CD14-positive monocyte (primary cell): ENCODE results near the gene RIPOR1. TPM values are rescaled to one million over a fixed set of nuclear protein-coding genes. Genes with fewer than 3 reads are reported as not detected.

Source experiments
- DNase-seq, 3 donors: peaks; one replicate each; pipeline ENCODE4 v3.0.0-alpha.2; 2011 to 2022
- H2AFZ ChIP-seq: 2 replicates; pipeline ENCODE4 v1.6.0; 2012; ENCODE audit warnings: mild to moderate bottlenecking, low read depth, low read length, inconsistent platforms; ENCODE audit not compliant: insufficient read depth, poor library complexity, severe bottlenecking
- H3K27ac ChIP-seq, 2 donors: 1 replicate in 1 of 2; 2 replicates in 1 of 2; pipeline ENCODE4 v1.5.1; 2012 to 2013; ENCODE audit warnings: low read length in 2 of 2, control low read depth in 1 of 2, inconsistent platforms in 1 of 2, low read depth in 1 of 2, mild to moderate bottlenecking in 1 of 2
- H3K27me3 ChIP-seq, 2 donors: one replicate each; pipeline versions ENCODE4 v1.6.0 to v1.6.1; 2011 to 2013; ENCODE audit warnings: low read length in 2 of 2; ENCODE audit not compliant: control insufficient read depth in 2 of 2, insufficient read depth in 2 of 2
- H3K36me3 ChIP-seq, 2 donors: replicated peaks in 1 of 2; 1 replicate in 1 of 2; 2 replicates in 1 of 2; pipeline versions ENCODE4 v1.5.1 to v1.6.1; 2012 to 2013; ENCODE audit warnings: low read length in 2 of 2, control low read depth in 1 of 2, inconsistent platforms in 1 of 2, mild to moderate bottlenecking in 1 of 2; ENCODE audit not compliant: insufficient read depth in 2 of 2, control insufficient read depth in 1 of 2
- H3K4me1 ChIP-seq, 2 donors: 1 replicate in 1 of 2; 2 replicates in 1 of 2; pipeline versions ENCODE4 v1.5.1 to v1.6.1; 2012 to 2013; ENCODE audit warnings: low read length in 2 of 2, control low read depth in 1 of 2, inconsistent platforms in 1 of 2, mild to moderate bottlenecking in 1 of 2, moderate library complexity in 1 of 2; ENCODE audit not compliant: insufficient read depth in 2 of 2, control insufficient read depth in 1 of 2
- H3K4me2 ChIP-seq: replicated peaks from 2 replicates; pipeline ENCODE3; 2012; ENCODE audit warnings: low read length, moderate library complexity, mild to moderate bottlenecking; ENCODE audit not compliant: poor library complexity, severe bottlenecking; ENCODE audit errors: extremely low read depth
- H3K4me3 ChIP-seq, 3 experiments: fragments of 200-600 bp in 1 of 3; sonication (generic) in 1 of 3; replicated peaks in 1 of 3; 1 replicate in 2 of 3; 2 replicates in 1 of 3; pipeline ENCODE4 v1.5.1; 2011 to 2013; ENCODE audit warnings: low read length in 3 of 3, mild to moderate bottlenecking in 3 of 3, control low read depth in 2 of 3, low read depth in 2 of 3, inconsistent platforms in 1 of 3, moderate library complexity in 1 of 3
- H3K79me2 ChIP-seq: 2 replicates; pipeline ENCODE4 v1.6.0; 2012; ENCODE audit warnings: mild to moderate bottlenecking, control low read depth, inconsistent platforms, low read length, moderate library complexity; ENCODE audit not compliant: insufficient read depth
- H3K9ac ChIP-seq: 2 replicates; pipeline ENCODE4 v1.6.0; 2017; ENCODE audit warnings: low read length, mild to moderate bottlenecking; ENCODE audit not compliant: insufficient read depth, poor library complexity, severe bottlenecking
- H3K9me3 ChIP-seq, 2 donors: replicated peaks in 1 of 2; 1 replicate in 1 of 2; 2 replicates in 1 of 2; pipeline versions ENCODE4 v1.5.1 to v1.6.1; 2012 to 2013; ENCODE audit warnings: low read length in 2 of 2, control low read depth in 1 of 2; ENCODE audit not compliant: control insufficient read depth in 1 of 2, insufficient read depth in 1 of 2
- H4K20me1 ChIP-seq: 2 replicates; pipeline ENCODE4 v1.6.0; 2012; ENCODE audit warnings: mild to moderate bottlenecking, low read length, control low read depth, moderate library complexity; ENCODE audit not compliant: insufficient read depth
- H3K27ac Mint-ChIP-seq, 7 donors: one replicate each; pipeline ENCODE4 v1.8.0; 2020; ENCODE audit warnings: mild to moderate bottlenecking in 7 of 7, mixed read lengths in 7 of 7, moderate library complexity in 6 of 7, inconsistent platforms in 2 of 7
- H3K27me3 Mint-ChIP-seq, 3 donors: one replicate each; pipeline ENCODE4 v1.8.0; 2021 to 2022; ENCODE audit warnings: low read depth in 3 of 3, mild to moderate bottlenecking in 3 of 3, mixed read lengths in 3 of 3, moderate library complexity in 3 of 3, inconsistent platforms in 1 of 3
- H3K36me3 Mint-ChIP-seq, 2 donors: one replicate each; pipeline ENCODE4 v1.8.0; 2020; ENCODE audit warnings: mixed read lengths in 2 of 2, inconsistent platforms in 1 of 2, mild to moderate bottlenecking in 1 of 2
- H3K4me1 Mint-ChIP-seq: one replicate; pipeline ENCODE4 v1.8.0; 2020; ENCODE audit warnings: mild to moderate bottlenecking, mixed read lengths
- H3K4me3 Mint-ChIP-seq, 2 donors: one replicate each; pipeline ENCODE4 v1.8.0; 2020; ENCODE audit warnings: mild to moderate bottlenecking in 2 of 2, mixed read lengths in 2 of 2, moderate library complexity in 1 of 2
- H3K9me3 Mint-ChIP-seq, 7 donors: one replicate each; pipeline ENCODE4 v1.8.0; 2020 to 2022; ENCODE audit warnings: mixed read lengths in 7 of 7, mild to moderate bottlenecking in 6 of 7, moderate library complexity in 6 of 7, inconsistent platforms in 2 of 7
- WGBS: methylation state at CpG from one replicate; pipeline ENCODE4 v1.1.5; 2013; ENCODE audit warnings: missing lambda C conversion rate; ENCODE audit not compliant: insufficient coverage; 5-methylcytosine and 5-hydroxymethylcytosine counted together
- intact Hi-C, 2 donors: fragments of 100-400 bp; cut with micrococcal nuclease; formaldehyde crosslinking; loops; one replicate each; pipeline versions ENCODE4 v1.15.0 to v1.15.1; 2023
- polyA plus RNA-seq, 3 donors: library from polyadenylated mRNA; depleted of rRNA in 1 of 3; unstranded in 2 of 3; stranded (reverse) in 1 of 3; fragments of 300-500 nt in 2 of 3; fragments of >200 nt in 1 of 3; fragmentation: Illumina TruSeq in 2 of 3; gene quantifications; 1 replicate in 2 of 3; 2 replicates in 1 of 3; pipeline ENCODE4 v1.2.3, GENCODE V29; 2012 to 2021
- TF ChIP-seq, protein P1 (sequence below): fragments of 200-600 bp; IDR thresholded peaks from one replicate; pipeline ENCODE4 v1.8.0; 2022; ENCODE audit warnings: antibody characterized with exemption, mild to moderate bottlenecking

The RIPOR1 gene
- polyA plus RNA-seq, 3 donors, result 8.6 to 115 (median 17.5) TPM

DNA sequence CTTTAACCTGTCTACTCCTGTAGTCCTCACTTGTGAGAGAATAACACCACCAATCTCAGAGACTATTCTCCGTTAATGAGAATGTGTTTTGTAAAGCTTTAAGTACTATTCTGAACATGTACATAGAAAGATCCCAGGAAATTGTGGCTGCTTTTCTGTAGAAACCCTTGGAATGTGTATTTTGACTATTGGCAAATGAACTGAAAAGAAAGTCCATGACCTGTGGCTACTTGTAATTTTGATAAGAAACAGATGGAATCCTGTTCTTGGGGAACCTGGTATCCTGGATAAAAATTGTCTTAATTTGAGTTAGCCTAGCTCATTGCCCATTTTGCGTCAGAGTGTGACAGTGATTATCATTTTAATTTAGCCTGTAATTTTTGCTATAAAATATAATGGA lies 42.8 kb downstream of the RIPOR1 start:
- intact Hi-C loops, result no loop called here
- WGBS, result no CpG with 5 or more reads among the region's 2 CpGs

DNA sequence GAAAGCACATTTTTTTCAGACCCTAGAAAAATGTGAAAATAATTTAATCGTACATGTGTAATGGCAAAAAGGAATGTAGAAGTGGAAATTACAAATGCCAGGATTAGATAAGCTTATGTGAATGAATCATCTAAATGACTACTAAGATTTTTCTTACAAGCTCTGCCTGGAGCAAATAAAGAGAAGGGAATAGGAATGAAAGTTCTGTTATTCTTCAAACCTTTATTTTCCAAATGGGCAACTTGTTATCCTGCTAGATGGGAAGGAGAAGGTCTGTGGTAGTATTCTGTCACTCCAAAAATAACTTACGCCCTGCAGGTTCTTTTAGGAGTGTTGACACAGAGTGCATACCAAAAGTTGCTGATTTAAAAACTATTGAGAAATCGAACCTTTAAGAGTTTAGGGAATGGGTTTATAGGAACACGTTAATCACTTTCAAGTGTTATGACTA lies 43.4 kb downstream of the RIPOR1 start:
- H3K36me3 ChIP-seq, result peaks cover 28 to 51% of the 10 kb centered on the region in 2 donors
- no peak overlapping the region for H3K4me3 ChIP-seq
- H3K9ac ChIP-seq, result no peak overlapping the region
- no peaks in the 10 kb centered on the region for H3K4me1 ChIP-seq
- TF ChIP-seq, protein P1, sequence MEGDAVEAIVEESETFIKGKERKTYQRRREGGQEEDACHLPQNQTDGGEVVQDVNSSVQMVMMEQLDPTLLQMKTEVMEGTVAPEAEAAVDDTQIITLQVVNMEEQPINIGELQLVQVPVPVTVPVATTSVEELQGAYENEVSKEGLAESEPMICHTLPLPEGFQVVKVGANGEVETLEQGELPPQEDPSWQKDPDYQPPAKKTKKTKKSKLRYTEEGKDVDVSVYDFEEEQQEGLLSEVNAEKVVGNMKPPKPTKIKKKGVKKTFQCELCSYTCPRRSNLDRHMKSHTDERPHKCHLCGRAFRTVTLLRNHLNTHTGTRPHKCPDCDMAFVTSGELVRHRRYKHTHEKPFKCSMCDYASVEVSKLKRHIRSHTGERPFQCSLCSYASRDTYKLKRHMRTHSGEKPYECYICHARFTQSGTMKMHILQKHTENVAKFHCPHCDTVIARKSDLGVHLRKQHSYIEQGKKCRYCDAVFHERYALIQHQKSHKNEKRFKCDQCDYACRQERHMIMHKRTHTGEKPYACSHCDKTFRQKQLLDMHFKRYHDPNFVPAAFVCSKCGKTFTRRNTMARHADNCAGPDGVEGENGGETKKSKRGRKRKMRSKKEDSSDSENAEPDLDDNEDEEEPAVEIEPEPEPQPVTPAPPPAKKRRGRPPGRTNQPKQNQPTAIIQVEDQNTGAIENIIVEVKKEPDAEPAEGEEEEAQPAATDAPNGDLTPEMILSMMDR, result no peak
- Mint-ChIP-seq H3K4me3 (no peak overlapping the region), H3K27ac (no peak overlapping the region), H3K27me3 (no peaks in the 10 kb centered on the region), H3K4me1 (peaks cover 3% of the 10 kb centered on the region), H3K36me3 (peaks cover 31 to 56% of the 10 kb centered on the region in 2 donors), H3K9me3 (no peaks in the 10 kb centered on the region)
- no peak overlapping the region for H3K4me2 ChIP-seq
- no peak overlapping the region for H3K27ac ChIP-seq
- H3K27me3 ChIP-seq, result no peaks in the 10 kb centered on the region
- H4K20me1 ChIP-seq, result peaks cover 92% of the 10 kb centered on the region
- no peaks in the 10 kb centered on the region for H3K9me3 ChIP-seq
- no peak overlapping the region for H2AFZ ChIP-seq
- H3K79me2 ChIP-seq, result peaks cover 98% of the 10 kb centered on the region
- no peak for DNase-seq
- no CpG with 5 or more reads among the region's 4 CpGs for WGBS
- intact Hi-C loops, result no loop called here

More for the DNA sequence above, 42.8 kb downstream of the RIPOR1 start:
- Mint-ChIP-seq H3K4me1 (peaks cover 4% of the 10 kb centered on the region), H3K27me3 (peaks cover 0 to 2% (median 0%) of the 10 kb centered on the region in 3 donors), H3K36me3 (peaks cover 31 to 58% of the 10 kb centered on the region in 2 donors), H3K9me3 (no peaks in the 10 kb centered on the region), H3K27ac (no peak overlapping the region), H3K4me3 (no peak overlapping the region)
- no peaks in the 10 kb centered on the region for H3K9me3 ChIP-seq
- peaks cover 28 to 49% of the 10 kb centered on the region in 2 donors for H3K36me3 ChIP-seq
- DNase-seq, result no peak
- H4K20me1 ChIP-seq, result peaks cover 92% of the 10 kb centered on the region
- H3K4me1 ChIP-seq, result no peaks in the 10 kb centered on the region
- no peaks in the 10 kb centered on the region for H3K27me3 ChIP-seq
- peaks cover 98% of the 10 kb centered on the region for H3K79me2 ChIP-seq
- no peak overlapping the region for H3K4me2 ChIP-seq
- H2AFZ ChIP-seq, result no peak overlapping the region
- no peak overlapping the region for H3K27ac ChIP-seq
- no peak overlapping the region for H3K9ac ChIP-seq
- H3K4me3 ChIP-seq, result no peak overlapping the region
- TF ChIP-seq, protein P1, result no peak
